Kidney (tissue), 14 donors: Measurements from ENCODE around the gene GXYLT2. TPM values are rescaled to one million over a fixed set of nuclear protein-coding genes. Genes with fewer than 3 reads are reported as not detected.

Experiments used
- DNase-seq, 5 donors: peaks; one replicate each; pipeline ENCODE4 v3.0.0-alpha.2; 2013 to 2020
- FAIRE-seq: peaks from 2 replicates; lab custom pipeline; 2012; peaks lifted over from hg19 to GRCh38; lab: Jason Lieb, UNC
- H3K27ac ChIP-seq, 2 donors: one replicate each; pipeline ENCODE4 v1.7.0; 2013; ENCODE audit warnings: low read depth in 2 of 2, low read length in 2 of 2, inconsistent platforms in 1 of 2
- H3K27me3 ChIP-seq: one replicate; pipeline ENCODE4 v1.7.1; 2013; ENCODE audit warnings: low read length, inconsistent platforms; ENCODE audit not compliant: control insufficient read depth, insufficient read depth
- H3K36me3 ChIP-seq, 3 donors: one replicate each; pipeline versions ENCODE4 v1.7.0 to v1.7.1; 2013; ENCODE audit warnings: low read length in 3 of 3, control low read depth in 1 of 3, inconsistent platforms in 1 of 3; ENCODE audit not compliant: insufficient read depth in 3 of 3, control insufficient read depth in 2 of 3
- H3K4me1 ChIP-seq, 3 donors: one replicate each; pipeline versions ENCODE4 v1.7.0 to v1.7.1; 2013; ENCODE audit warnings: low read length in 3 of 3, inconsistent platforms in 1 of 3, low read depth in 1 of 3; ENCODE audit not compliant: control insufficient read depth in 2 of 3, insufficient read depth in 2 of 3
- H3K4me3 ChIP-seq, 3 donors: one replicate each; pipeline versions ENCODE4 v1.7.0 to v1.8.1; 2013; ENCODE audit warnings: low read length in 3 of 3, control low read depth in 1 of 3, inconsistent platforms in 1 of 3
- H3K9ac ChIP-seq, 3 donors: one replicate each; pipeline versions ENCODE4 v1.7.0 to v1.7.1; 2013; ENCODE audit warnings: low read length in 3 of 3, control low read depth in 1 of 3, inconsistent platforms in 1 of 3
- H3K9me3 ChIP-seq, 3 donors: one replicate each; pipeline versions ENCODE4 v1.7.0 to v1.7.1; 2013; ENCODE audit warnings: low read length in 3 of 3, control low read depth in 1 of 3, inconsistent platforms in 1 of 3; ENCODE audit not compliant: control insufficient read depth in 2 of 3, insufficient read depth in 1 of 3
- CTCF ChIP-seq: IDR thresholded peaks from 3 replicates; pipeline ENCODE4 v1.5.1; 2012; ENCODE audit warnings: mild to moderate bottlenecking, moderate library complexity, borderline replicate concordance; ENCODE audit not compliant: insufficient read depth; ENCODE audit errors: extremely low read depth
- intact Hi-C: fragments of 100-400 bp; cut with DNase I; formaldehyde crosslinking; loops from one replicate; pipeline ENCODE4 v1.11.1; 2022
- polyA plus RNA-seq: library from polyadenylated mRNA; stranded (reverse); fragments of 350-450 nt; fragmentation: Illumina TruSeq; extraction: RNeasy Lipid Tissue Mini Kit (QIAGEN cat#74804); gene quantifications from one replicate; pipeline ENCODE4 v1.2.3, GENCODE V29; 2014; ENCODE audit warnings: low read depth, low replicate concordance; ENCODE audit not compliant: insufficient read depth
- total RNA-seq: library from RNA; stranded (reverse); fragmentation: NEBNext Ultra II Directional; extraction: Animal tissue kit (Norgen Biotek cat#: 25700); gene quantifications from one replicate; pipeline ENCODE4 v1.2.1, GENCODE V29; 2021
- donor health status: control.
- donor health status: control.
- donor health status: control.
- donor health status: control.
- donor health status: control.
- donor health status: DM: yes; HTN: yes; CAD: no.
- donor health status: Normal renal cell carcinoma (clear cell type).

The GXYLT2 gene
- total and polyA plus RNA-seq, 2 donors from 2014 or later: 0.39 to 3.8 TPM

DNA sequence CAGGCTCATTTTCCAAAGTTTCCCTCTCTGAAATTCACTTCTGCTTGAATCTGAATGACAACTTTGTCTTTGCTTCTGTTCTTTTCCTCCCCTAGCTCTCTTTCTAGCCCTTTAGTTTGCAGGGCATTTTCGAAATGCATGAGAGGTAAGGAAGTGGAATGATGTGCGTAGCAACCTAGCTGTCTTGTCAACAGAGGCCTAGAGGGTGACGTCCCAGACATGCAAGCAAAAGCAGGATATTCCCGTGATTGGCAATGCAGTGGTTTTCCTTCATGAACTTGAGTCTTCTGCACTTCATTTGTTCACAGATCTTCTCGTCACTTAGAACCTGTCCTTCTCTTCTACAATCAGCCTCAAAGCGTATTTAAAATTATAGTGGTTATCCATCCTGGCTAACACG lies 56.9 kb downstream of the GXYLT2 start:
- Histone ChIP-seq H3K9me3 (no peaks in the 10 kb centered on the region), H3K36me3 (no peaks in the 10 kb centered on the region), H3K27ac (no peak overlapping the region), H3K27me3 (no peaks in the 10 kb centered on the region), H3K9ac (no peak overlapping the region), H3K4me1 (no peaks in the 10 kb centered on the region), H3K4me3 (no peak overlapping the region)
- no peak for TF ChIP-seq CTCF
- DNase-seq (no peak), FAIRE-seq (no peak)
- intact Hi-C loops: no loop called here

- Histone ChIP-seq H3K36me3 (no peaks in the 10 kb centered on the region), H3K4me3 (no peak overlapping the region), H3K27ac (no peak overlapping the region), H3K4me1 (no peaks in the 10 kb centered on the region), H3K27me3 (no peaks in the 10 kb centered on the region), H3K9ac (no peak overlapping the region), H3K9me3 (no peaks in the 10 kb centered on the region)
- DNase-seq (peak in 1 of 5 donors; percentile 10), FAIRE-seq (no peak)
- intact Hi-C loops: no loop called here
- no peak for TF ChIP-seq CTCF
Observed at GRCh38 chr3:72947715-72948490, 60.1 kb downstream of the GXYLT2 start.

- no peak for TF ChIP-seq CTCF
- Histone ChIP-seq H3K4me3 (no peak overlapping the region), H3K27me3 (no peaks in the 10 kb centered on the region), H3K9ac (no peak overlapping the region), H3K9me3 (no peaks in the 10 kb centered on the region), H3K4me1 (no peaks in the 10 kb centered on the region), H3K36me3 (no peaks in the 10 kb centered on the region), H3K27ac (no peak overlapping the region)
- DNase-seq: no peak
- no peak for FAIRE-seq
- intact Hi-C loops: no loop called here
Observed at GRCh38 chr3:72949016-72949415, 61.2 kb downstream of the GXYLT2 start.
